Superior temporal gyrus (tissue), 1 donor: ENCODE data around the gene PDLIM7.

Source experiments
- DNase-seq: peaks from one replicate; pipeline ENCODE4 v3.0.0-alpha.2; 2016; ENCODE audit errors: extremely low spot score

The PDLIM7 gene

GRCh38 chr5:177474002-177474476, 23.4 kb downstream of the PDLIM7 start:
- DNase-seq, result no peak

- no peak for DNase-seq
Observed at GRCh38 chr5:177473443-177474001, 23.9 kb downstream of the PDLIM7 start, which contains the start of gene DBN1. DBN1 (minus strand) TSS chr5:177473634; CDS start chr5:177473521, 113 bp downstream.

- no peak for DNase-seq
Observed at GRCh38 chr5:177472460-177473442, 24.7 kb downstream of the PDLIM7 start.

GRCh38 chr5:177471610-177472356, 25.6 kb downstream of the PDLIM7 start:
- DNase-seq, result no peak

GRCh38 chr5:177470759-177471536, 26.5 kb downstream of the PDLIM7 start:
- no peak for DNase-seq

- DNase-seq, result no peak
Observed at GRCh38 chr5:177469750-177470525, 27.5 kb downstream of the PDLIM7 start.

- no peak for DNase-seq
Observed at GRCh38 chr5:177468685-177469628, 28.4 kb downstream of the PDLIM7 start.

GRCh38 chr5:177468329-177468684, 29.1 kb downstream of the PDLIM7 start:
- DNase-seq, result no peak

- no peak for DNase-seq
Observed at GRCh38 chr5:177467436-177467835, 30.0 kb downstream of the PDLIM7 start.

GRCh38 chr5:177466861-177467260, 30.5 kb downstream of the PDLIM7 start:
- no peak for DNase-seq

GRCh38 chr5:177465044-177465443, 32.4 kb downstream of the PDLIM7 start:
- no peak for DNase-seq

GRCh38 chr5:177462021-177462670, 35.3 kb downstream of the PDLIM7 start:
- no peak for DNase-seq

GRCh38 chr5:177459819-177460628, 37.4 kb downstream of the PDLIM7 start:
- no peak for DNase-seq

- no peak for DNase-seq
Observed at GRCh38 chr5:177459357-177459756, 38.0 kb downstream of the PDLIM7 start.

GRCh38 chr5:177458912-177459350, 38.5 kb downstream of the PDLIM7 start:
- DNase-seq, result no peak

GRCh38 chr5:177457852-177458681, 39.3 kb downstream of the PDLIM7 start:
- DNase-seq, result no peak
